Epithelial cell of esophagus (primary cell): ENCODE data around the gene NTM.

ENCODE experiments used
- DNase-seq: peaks from one replicate; pipeline ENCODE4 v3.0.0; 2010; ENCODE audit warnings: low read depth
- H3K4me3 ChIP-seq: 2 replicates; pipeline ENCODE4 v1.5.1; 2011; ENCODE audit warnings: mild to moderate bottlenecking, low read length, control low read depth
- CTCF ChIP-seq: IDR thresholded peaks from 2 replicates; pipeline ENCODE4 v1.5.1; 2011; ENCODE audit warnings: low read depth, mild to moderate bottlenecking, low read length, control low read depth, inconsistent platforms; ENCODE audit not compliant: insufficient read depth; ENCODE audit errors: missing control alignments

The NTM gene

GRCh38 chr11:131845255-131845654 is 474.8 kb downstream of the NTM start:
- no peak for DNase-seq
- H3K4me3 ChIP-seq = no peak overlapping the region
- TF ChIP-seq CTCF = no peak

DNA sequence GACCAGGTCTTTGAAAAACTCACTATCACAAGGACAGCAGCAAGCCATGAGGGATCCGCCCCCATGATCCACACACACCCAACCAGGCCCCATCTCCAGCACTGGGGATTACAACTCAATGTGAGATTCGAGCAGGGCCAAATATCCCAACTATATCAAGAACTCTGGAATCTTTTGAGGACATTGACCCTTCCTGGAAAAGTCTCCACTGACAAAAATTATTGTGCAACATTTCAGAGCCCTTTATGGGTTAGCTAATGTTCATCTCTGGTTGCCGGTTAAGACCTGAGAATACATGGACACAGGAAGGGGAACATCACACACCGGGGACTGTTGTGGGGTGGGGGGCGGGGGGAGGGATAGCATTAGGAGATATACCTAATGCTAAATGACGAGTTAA is 479.1 kb downstream of the NTM start:
- DNase-seq = no peak
- no peak for TF ChIP-seq CTCF
- H3K4me3 ChIP-seq = no peak overlapping the region

DNA sequence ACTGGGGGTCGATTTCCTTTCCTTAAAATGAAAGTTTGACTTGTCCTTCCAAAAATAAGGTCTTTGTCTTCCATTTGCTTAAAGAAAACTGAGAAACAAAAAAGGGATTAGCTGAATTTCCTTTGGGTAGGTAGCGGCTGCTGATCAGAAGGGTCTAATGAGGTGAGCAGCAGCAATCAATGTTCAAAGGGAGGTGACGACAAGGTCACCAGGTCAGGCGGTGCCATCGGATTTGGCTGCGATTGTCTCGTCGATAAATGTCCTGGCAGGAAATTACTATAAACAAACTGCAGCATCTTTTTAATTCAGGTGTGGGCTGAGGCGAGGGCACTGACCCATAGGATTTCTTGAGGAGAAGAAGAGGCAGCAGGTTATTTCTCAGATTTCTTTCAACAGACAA is 480.1 kb downstream of the NTM start:
- no peak for TF ChIP-seq CTCF
- H3K4me3 ChIP-seq = no peak overlapping the region
- no peak for DNase-seq

DNA sequence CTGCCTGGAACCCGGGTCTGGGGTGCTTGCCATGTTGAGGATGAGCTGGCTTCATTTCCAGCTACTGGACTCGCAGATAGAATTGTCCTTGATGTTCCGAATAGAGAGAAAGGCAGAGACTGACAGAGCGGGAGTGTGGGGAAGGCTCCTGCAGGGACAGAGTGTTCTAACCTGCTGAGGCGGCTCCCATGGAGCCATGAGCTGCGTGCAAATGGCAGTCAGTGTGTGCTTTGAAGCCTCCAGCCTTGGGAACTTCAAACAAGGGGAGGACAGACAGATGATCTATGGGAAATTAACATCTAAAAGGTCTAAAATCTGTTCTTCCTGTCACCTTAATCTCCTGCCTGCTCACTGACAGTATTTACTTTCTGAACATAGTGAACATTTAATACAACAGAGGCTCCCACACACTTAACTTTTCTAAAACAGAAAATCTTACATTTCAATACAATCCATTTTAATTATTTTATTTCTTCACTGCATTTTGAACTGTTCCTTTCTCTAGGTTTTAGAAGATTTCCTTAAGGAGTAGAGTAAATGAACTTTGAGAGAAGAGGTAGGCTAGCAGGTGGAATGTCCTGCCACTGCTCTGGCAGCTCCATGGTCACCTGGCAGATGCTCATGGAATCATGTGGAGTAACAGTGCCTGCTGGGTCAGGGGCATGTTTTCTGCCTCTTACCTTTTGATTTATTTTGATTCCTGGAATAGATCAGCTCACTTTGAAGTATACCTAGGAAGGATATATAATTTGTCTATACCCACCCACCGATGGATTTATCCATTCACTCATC is 481.7 kb downstream of the NTM start:
- TF ChIP-seq CTCF = no peak
- DNase-seq = no peak
- H3K4me3 ChIP-seq = no peak overlapping the region

DNA sequence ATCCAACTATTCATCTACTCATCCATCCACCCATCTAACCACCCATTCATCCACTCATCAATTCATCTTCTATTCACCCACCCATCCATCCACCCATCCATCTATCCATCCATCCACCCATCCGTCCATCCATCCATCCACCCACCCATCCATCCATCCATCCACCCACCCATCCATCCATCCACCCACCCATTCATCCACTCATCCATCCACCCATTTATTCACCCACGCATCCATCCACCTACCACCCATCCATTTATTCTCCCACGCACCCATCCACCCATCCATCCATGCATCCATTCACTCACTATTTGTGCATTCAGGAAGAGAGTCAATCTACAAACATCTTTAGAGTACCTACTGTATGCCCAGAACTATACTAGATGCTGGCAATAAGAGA is 482.3 kb downstream of the NTM start:
- no peak for DNase-seq
- no peak for TF ChIP-seq CTCF
- H3K4me3 ChIP-seq = no peak overlapping the region

GRCh38 chr11:131854391-131854790 is 484.0 kb downstream of the NTM start:
- H3K4me3 ChIP-seq = no peak overlapping the region
- no peak for TF ChIP-seq CTCF
- no peak for DNase-seq

- TF ChIP-seq CTCF = no peak
- no peak for DNase-seq
- H3K4me3 ChIP-seq = no peak overlapping the region
Measured at GRCh38 chr11:131855320-131855719, 484.9 kb downstream of the NTM start.
